GM19395 (cell line): Measurements from ENCODE around the gene AOPEP.
A peak's percentile ranks its signal among the peaks of the same experiment; 100 is the strongest.

Experiments used
- ATAC-seq: cut with Tn5 transposase; IDR thresholded peaks from one replicate; pipeline ENCODE4 v1.9.1; 2021; ENCODE audit warnings: mild to moderate bottlenecking, moderate library complexity; ENCODE audit not compliant: unreplicated experiment

Gene AOPEP

DNA sequence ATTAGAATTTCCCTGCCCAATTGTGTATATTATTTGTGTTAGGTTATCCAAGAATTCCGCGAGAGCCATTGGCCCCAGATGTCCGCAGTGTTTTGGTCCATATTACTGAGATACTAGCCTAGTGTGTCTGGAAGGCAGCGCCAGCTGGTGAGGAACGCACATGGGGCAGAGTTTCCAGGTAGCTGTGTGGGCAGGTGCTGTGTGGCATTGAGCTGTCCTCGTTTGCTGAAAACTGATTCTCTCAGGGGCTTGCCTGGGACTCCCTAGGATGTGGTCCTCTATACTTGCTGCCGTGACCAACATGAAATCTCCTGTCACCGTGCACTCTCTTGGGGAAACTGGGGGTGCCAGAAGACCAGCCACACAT lies 302.3 kb downstream of the AOPEP start:
- no peak for ATAC-seq

DNA sequence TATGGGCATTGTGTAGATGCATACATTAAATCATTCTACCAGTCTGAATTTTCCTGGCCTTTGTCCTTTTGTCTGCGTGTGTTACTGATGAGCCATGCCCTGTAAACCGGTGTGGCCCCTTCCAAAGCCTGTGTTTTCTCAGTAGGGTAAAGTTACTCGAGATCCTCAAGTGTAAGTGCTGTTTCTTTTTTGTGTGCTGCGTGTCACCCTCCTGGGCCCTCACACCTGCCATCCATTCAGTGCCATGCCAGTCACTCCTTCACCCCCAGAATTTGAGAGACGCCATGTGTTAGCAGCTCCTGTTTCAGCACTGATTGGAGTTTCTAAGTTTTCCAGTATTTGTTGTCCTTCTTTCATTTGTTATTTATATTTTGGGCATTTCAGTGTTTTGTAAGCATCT lies 302.8 kb downstream of the AOPEP start:
- ATAC-seq, result no peak

GRCh38 chr9:95029720-95030119 lies 303.2 kb downstream of the AOPEP start:
- no peak for ATAC-seq

- ATAC-seq, result no peak
Observed at GRCh38 chr9:95030344-95030743, 303.8 kb downstream of the AOPEP start.

- ATAC-seq, result no peak
Observed at GRCh38 chr9:95030920-95031642, 304.6 kb downstream of the AOPEP start.

DNA sequence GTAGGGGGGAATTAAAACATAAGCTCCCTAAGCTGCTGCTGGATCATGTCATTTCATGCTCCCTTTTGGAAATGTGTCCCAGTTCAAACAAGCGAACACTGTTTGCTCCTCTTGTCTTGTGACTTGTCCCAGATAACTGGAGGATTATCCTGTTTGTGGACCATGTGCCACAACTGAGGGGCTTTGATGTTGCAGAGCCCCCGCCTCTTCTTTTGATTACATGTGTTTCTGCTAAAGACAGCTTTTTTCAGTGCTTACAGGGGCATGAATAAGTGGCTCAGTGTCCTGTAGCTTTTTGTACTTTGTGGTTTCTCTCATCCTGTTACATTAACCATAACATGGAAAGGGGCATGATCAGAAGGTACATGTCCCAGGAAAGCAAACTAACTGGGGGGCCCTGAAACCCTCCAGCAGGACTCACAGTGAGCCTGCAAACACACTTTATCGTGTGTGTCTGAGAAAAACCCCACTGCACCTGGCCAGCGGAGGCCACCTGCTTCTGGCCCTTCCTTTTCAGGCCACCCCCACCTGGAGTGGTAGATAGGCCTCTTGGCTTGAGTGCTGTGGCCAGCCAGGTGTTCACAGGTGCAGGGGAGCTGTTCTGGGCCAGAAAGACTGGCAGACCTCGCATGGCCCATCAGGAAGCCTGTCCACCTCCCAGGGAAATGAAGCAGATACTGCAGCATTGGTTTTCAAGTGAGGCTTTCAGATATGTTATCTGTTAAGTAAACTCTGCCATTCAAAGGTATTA lies 305.4 kb downstream of the AOPEP start:
- no peak for ATAC-seq

DNA sequence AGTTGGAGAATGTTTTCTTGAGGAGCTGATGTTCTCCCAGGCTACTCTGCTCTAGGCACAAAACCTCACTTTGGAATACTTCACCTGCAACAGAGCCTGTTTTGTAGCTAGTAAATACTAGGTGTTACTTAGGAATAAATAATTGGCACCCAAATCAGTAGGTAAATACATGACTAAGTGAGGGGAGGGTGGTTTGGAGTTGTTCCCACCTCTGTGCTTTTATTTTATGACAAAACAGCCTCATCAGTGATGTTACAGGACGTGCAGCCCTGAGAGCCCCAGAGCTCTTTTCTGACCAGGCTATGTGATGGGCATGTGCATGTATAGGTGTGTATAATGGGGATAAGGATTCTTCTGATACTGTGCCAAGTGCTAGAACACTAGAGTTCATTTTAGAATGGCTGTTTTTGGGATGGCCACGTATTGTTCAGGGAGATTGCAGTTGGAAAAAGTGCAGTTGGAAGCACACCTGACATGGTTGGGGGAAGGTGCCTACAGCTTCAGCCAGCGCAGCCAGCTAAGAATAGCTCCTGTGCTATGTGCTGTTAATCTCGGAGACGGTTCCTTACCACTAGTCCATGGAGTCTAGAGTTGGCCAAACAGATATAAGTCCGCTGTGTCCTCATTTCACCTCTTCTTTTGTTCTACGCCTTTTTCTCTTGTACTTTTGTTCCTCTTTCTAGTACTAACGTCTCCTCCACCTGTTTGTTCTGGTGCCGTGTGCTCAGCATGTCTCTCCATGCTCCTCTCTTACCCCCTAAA lies 306.3 kb downstream of the AOPEP start:
- no peak for ATAC-seq

DNA sequence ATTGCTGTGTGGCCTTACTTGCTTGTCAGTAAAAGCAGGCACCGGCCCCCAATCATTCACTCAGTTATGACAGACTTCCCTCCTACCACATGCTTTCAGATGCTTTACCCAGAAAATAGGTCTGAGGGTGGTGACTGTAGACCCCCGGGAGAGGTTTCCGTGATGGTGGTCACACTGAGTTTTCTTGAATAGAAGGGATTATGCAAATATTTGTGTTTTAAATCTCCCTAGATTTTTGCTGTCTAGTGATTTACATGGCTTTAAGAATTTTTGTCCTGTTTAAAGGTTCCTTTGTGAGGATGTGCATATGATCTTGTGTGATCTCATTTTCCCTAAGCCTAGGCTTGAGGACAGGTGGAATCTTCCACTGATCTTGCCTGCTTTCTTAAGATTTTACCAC lies 309.3 kb downstream of the AOPEP start:
- no peak for ATAC-seq

GRCh38 chr9:95036676-95037075 lies 310.2 kb downstream of the AOPEP start:
- ATAC-seq, result no peak

DNA sequence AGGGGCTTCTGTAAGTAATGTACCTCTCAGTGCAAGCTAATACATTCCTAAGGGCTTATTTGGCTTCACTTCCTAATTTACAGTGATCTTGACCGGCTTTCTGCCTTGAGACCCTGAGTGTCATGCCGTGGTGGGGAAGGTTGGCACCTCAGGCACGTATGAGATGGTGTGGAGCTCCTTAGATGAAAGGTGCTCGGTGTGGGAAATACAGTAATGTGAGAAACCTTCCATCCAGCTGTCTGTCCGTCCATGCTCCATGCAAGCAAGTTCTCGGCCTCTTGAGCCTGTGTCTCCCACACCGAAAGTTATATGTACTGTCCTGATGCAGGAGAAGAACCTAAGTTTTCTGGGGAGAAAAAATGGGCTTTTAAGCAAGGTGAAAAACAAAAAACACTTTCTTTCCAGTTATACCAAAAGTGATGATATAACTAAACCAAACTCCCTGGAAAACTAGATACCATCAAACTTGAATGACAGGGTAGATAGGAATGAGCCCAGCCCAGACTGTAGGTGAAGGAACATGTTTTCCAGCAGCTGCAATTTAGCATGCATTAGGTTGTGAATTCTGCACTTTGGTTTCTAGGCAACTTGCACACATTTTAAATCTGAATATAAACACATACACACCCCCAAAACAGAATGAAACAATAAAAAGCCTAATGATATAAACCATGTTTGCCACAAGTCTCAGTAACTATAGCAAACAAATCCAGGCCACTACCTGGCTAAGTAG lies 311.5 kb downstream of the AOPEP start:
- no peak for ATAC-seq

- no peak for ATAC-seq
Observed at GRCh38 chr9:95038666-95039065, 312.2 kb downstream of the AOPEP start.

- ATAC-seq, result no peak
Observed at GRCh38 chr9:95040106-95040505, 313.6 kb downstream of the AOPEP start.

- no peak for ATAC-seq
Observed at GRCh38 chr9:95043826-95044225, 317.3 kb downstream of the AOPEP start.

GRCh38 chr9:95044731-95045508 lies 318.4 kb downstream of the AOPEP start:
- ATAC-seq, result no peak

GRCh38 chr9:95045751-95046150 lies 319.3 kb downstream of the AOPEP start:
- no peak for ATAC-seq

DNA sequence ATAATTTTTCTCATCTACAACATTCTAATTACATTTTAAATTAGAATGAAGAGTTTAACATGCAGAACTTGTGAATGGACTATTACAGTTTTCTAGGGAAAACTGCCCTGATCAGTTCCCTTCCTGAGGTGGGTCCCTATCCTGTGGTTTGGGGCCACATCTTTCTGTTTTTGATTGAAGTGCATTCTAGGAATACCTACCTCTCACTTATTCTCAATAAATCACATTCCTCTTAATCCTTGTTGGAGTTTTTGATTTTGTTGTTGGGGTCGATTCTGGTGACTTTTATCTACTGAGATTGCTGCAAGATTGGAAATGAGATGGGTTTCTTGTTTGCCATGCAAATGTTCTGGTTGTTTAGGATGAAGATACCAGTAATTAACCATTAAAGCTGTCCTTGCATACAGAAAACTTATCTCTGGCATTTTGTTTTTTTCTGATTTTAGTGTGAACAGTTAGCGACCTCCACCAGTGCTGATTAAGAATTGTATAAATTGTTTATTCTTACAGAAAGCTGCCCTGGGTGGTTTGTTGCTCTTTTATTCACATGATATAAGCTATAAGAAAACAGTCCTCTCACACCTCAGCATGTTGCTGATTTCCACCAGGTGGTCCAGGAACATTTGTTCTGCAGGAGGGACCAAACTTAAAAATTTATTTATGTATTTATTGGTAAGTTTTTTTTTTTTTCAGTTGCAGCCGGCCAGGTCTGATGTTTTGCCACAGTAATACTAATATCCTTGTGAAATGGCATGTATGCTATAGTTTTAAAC lies 321.1 kb downstream of the AOPEP start:
- ATAC-seq, result no peak

DNA sequence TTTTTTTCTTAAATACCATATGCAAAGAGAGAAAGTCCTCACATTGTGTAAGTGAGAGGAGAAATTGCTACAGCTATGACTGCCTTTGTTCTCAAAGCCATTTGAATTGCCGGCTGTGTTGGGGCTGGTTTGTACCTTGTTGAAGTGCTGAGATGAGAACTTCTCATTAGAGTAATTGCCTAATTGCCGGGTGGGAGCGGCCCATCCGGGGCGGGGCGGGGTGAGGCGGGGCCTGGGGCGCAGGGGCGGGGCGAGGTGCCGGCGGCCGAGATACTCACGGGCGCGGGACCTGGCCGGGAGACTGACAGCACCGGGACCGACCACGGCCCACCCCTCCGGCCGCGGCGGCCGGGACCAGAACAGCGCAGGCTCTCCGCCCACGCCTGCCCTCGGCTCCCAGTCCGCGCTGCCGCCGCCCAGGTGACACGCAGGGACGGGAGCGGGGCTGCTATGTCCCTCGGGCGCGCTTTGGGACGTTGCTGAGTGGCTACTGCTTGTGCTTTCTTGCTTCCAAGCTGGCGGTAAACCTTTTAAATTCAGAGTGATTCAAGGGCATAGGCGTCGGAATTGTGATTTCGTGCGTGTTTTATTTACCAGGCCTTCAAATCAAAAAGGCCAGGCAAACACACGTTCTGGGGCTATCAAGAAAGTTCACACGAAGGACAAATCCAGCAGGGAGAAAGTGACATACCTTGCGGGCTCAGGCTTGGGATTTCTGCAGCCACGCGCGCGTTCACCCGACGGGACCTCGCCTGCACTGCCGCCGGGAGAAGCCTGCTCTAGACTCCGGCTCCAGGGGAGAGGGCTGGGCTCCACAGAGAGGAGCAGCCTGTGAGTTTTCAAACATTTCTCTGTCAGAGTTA lies 322.0 kb downstream of the AOPEP start:
- ATAC-seq, result peak; percentile 72

GRCh38 chr9:95049761-95050160 lies 323.3 kb downstream of the AOPEP start:
- no peak for ATAC-seq
